C1 segment of cervical spinal cord (tissue), 14 donors: ENCODE data around the gene NTM.

Experiments used
- DNase-seq, 14 donors: peaks; one replicate each; lab custom pipeline; 2025; lab: John Stamatoyannopoulos, UW

NTM gene

GRCh38 chr11:131544591-131544990 lies 174.2 kb downstream of the NTM start:
- peak in 1 of 14 donors; percentile 22 for DNase-seq

DNA sequence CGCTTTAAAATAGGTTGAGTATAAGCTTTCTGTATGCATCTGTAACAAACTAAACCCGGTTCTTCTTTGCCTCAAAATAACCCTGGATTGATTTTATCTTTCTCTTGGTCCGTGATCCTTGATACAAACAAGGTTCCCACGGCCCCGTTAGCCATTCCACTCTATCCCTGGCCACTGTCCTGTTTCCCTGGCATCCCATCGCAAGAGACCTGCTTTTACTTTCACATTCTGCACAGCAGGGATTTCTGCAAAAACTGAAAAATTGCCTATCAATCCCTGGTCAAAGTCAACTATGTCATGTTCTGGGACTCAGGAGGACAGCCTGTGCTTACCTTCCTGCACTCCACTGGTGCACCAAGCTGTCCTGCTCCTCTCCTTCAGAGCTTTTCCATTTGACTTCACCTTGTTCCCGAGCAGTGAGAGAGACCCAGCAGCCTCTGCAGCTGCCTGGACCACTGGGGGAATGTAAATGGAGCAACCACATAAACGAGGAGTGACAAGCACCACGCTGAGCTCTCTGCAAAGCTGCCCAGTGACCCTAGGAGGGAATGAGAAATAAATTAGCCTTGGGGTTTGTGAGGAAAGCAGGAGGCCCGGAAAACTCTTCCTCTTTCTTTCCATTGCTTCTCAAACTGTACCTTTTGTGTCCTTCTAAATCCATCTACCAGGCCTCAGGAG lies 175.9 kb downstream of the NTM start:
- no peak for DNase-seq

DNA sequence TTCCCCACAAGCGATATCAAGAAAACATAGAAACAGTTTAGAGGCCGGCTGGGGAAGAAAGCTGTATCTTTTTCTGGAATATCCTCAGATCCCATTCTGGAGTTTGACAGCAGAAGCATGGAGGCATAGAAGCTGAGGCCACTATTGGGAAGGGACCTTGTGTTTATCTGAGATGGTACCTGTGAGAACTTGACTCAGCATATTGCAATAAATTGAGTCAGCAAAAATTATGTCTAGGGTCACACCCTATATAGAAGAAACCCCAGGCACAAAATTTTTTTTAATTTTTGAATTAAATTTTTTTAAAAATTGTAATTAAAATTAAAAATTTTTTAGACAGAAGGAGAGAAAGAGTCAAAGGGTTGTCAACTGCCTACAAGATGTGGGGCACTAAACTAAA lies 178.7 kb downstream of the NTM start:
- no peak for DNase-seq

DNA sequence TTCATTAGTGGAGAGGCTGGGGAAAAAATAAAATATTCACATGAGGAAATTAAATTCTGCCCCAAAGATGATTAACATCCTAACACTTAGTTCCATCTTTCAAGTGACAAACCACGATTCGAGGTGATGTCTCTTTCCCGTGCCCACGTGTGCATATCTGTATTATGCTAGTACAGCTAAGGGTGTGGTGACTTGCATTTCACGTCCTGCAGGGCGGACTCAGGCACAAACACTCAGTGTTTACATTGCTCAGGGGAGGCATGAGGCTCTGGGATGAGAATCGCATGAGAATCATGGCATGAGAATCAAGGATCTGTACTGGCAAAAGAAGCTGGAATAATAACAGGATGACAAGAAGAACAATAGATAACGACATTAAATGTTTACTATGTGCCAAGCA lies 179.4 kb downstream of the NTM start:
- no peak for DNase-seq

- DNase-seq = no peak
Observed at GRCh38 chr11:131560287-131560686, 189.9 kb downstream of the NTM start.

GRCh38 chr11:131561501-131561900 lies 191.1 kb downstream of the NTM start:
- no peak for DNase-seq

- no peak for DNase-seq
Observed at GRCh38 chr11:131561972-131562371, 191.6 kb downstream of the NTM start.

GRCh38 chr11:131568318-131568717 lies 197.9 kb downstream of the NTM start:
- no peak for DNase-seq

DNA sequence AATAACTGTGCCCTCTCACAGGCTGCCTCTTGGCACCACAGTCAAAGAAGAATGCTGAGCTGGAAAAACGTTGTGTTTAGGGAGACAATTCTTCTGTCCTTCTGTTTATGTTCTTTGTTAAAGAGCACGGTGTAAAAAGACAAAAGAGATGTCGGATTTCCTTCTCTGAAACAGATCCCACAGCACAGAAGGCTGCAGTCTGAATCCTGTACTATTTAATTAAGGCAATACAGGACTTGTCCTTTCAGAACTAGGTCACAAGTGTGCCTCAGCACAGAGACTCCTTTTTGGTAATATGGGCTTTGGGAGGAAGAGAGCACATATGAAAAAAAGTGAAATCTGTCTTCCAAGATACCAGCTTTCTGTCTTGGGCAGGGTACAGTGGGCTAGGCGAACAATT lies 201.2 kb downstream of the NTM start:
- no peak for DNase-seq

GRCh38 chr11:131572423-131572822 lies 202.0 kb downstream of the NTM start:
- DNase-seq = peak in 1 of 14 donors; percentile 43

- DNase-seq = peak in 1 of 14 donors; percentile 34
Observed at GRCh38 chr11:131579932-131580387, 209.5 kb downstream of the NTM start.

GRCh38 chr11:131580476-131580875 lies 210.1 kb downstream of the NTM start:
- no peak for DNase-seq

- DNase-seq = no peak
Observed at GRCh38 chr11:131581046-131581445, 210.6 kb downstream of the NTM start.

DNA sequence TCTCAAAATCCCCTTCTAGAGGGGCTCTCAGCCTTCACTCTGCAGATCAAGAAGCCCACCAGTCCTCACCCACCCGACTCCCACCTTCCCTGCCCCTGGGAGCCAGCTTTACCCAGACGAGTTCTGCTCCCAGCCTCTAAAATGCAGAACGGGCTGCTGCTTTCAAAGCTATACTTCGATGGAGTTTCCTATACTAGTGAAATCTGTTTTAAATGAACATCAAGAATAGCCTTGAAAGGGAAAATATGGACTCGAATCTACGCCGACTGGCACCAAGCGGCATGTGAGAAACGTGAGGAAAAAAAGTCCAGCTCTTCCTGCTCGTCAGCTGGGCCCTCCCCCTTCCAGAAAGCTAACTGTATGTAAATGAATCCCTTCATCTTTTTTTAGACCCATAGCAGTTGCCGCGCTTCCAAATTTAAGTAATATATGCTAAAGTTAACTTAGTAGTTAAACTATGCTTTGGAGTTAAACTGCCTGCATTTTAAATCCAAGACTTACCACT lies 211.7 kb downstream of the NTM start:
- DNase-seq = peak in 1 of 14 donors; percentile 24

- no peak for DNase-seq
Observed at GRCh38 chr11:131583421-131583820, 213.0 kb downstream of the NTM start.

GRCh38 chr11:131583938-131584337 lies 213.5 kb downstream of the NTM start:
- no peak for DNase-seq

DNA sequence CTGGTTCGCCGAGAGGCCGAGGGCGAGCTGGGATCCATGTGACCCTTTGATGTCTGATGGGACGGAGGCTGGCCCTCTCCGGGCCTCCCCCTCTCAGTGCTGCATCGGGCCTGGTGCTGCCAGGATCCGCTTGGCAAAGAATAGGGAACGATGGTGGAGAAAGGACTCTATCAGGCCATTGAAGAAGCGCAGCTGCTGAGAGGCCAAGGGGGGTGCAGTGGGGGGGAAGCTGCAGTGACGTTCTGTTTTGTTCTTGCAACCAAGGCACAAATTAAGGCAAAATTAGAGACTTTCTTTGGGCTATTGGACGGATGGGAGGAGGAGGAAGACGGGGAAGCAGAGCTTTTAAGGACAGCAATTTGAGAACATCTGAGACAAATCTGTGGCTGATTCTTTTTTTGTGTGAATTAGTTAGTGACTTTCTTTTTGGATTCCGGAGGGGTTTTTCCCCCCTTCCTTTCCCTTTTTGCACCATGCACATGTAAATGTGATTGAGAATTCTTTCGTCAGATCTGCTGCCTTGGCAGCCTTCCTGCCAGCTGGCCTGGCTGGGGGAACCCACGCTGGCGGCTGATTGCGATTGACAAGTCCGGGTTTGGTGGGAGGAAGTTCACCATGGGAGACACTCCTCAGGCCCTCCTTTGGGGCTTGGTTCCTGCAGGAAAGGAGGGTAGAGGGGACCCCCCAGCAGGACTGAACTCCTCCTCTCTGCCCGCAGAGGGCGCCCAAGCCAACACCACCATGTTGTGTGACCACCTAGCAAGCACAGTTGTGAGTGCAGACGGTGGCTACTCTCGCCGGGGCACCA lies 214.6 kb downstream of the NTM start:
- peak in 13 of 14 donors; percentile 54 to 96 (median 91) for DNase-seq

DNA sequence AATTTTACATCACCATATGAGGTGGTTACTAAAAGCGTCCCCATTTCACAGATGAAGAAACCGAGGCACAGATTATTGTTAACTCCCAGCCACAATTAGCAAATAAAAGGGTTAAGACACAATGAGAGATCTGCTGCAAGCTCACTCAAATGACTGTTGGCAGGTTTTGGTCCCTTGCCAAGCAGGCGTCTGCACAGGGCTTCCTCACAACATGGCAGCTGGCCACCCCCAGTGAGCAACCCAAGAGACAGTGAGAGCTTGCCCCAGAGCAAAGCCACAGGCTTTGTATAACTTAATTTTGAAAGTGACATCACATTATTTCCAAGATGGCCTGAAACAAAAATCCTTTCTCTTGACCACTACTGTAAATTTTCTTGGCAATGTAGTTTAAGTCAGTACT lies 217.6 kb downstream of the NTM start:
- no peak for DNase-seq

GRCh38 chr11:131591051-131591461 lies 220.6 kb downstream of the NTM start:
- DNase-seq = peak in 1 of 14 donors; percentile 27

GRCh38 chr11:131592152-131592551 lies 221.7 kb downstream of the NTM start:
- no peak for DNase-seq

DNA sequence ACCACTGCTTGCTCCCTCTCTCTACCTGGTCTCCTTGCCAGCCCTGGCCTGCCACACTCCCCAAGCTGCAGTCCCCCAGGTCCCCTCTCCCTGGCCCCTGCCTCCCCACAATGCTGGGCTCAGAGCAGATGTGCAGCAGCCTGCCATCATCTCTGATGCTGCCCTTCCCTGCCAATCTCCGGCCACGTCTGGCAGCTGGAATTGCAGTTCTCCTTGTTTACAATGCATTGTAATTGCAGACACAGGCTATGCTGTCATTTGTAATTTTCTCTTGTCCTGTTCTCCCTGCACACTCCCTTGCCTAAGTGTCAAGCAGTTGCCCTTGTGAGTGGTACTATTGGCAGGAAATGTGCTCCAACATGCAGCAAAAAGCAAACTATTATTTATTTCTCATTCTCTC lies 222.3 kb downstream of the NTM start:
- peak in 2 of 14 donors; percentile 39 to 51 for DNase-seq

- no peak for DNase-seq
Observed at GRCh38 chr11:131593301-131593700, 222.9 kb downstream of the NTM start.

GRCh38 chr11:131595797-131596196 lies 225.4 kb downstream of the NTM start:
- no peak for DNase-seq
